DMS 273 treated with DMSO at 0.1 percent for 48 hours (cell line): Measurements from ENCODE around the gene AP3B1.
"Not testable (repeated sequence)": the region's sequence is repeated elsewhere in the genome, so short reads cannot be mapped to it uniquely, and the experiment has no call there.

Source experiments
- DNase-seq: peaks from one replicate; lab custom pipeline; 2025; lab: John Stamatoyannopoulos, UW

The AP3B1 gene

DNA sequence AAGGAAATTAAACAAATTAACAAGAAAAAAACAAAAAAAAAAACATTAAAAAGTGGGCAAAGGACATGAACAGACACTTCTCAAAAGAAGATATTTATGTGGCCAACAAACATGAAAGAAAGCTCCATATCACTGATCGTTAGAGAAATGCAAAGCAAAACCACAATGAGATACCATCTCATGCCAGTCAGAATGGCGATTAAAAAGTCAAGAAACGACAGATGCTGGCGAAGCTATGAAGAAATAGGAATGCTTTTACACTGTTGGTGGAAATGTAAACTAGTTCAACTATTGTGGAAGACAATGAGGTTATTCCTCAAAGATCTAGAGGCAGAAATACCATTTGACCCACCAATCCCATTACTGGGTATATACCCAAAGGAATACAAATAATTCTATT, 223.8 kb downstream of the AP3B1 start:
- not testable (repeated sequence) for DNase-seq

DNA sequence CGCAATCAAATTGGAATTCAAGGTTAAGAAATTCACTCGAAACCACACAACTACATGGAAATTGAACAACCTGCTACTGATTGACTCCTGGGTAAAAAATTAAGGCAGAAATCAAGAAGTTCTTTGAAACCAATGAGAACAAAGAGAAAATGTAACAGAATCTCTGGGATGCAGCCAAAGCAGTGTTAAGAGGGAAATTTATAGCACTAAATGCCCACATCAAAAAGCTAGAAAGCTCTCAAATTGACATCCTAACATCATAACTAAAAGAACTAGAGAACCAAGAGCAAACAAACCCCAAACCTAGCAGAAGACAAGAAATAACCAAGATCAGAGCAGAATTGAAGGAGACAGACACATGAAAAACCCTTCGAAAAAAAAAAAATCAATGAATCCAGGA, 226.9 kb downstream of the AP3B1 start:
- not testable (repeated sequence) for DNase-seq

DNA sequence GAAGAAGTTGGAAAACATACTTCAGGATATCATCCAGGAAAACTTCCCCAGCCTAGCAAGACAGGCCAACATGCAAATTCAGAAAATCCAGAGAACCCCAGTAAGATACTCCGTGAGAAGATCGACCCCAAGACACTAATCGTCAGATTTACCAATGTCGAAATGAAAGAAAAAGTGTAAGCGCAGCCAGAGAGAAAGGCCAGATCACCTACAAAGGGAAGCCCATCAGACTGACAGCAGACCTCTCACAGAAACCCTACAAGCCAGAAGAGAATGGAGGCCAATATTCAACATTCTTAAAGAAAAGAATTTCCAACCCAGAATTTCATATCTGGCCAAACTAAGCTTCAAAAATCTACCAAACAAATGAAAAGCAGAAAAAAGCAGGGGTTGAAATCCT, 227.8 kb downstream of the AP3B1 start:
- DNase-seq: not testable (repeated sequence)

DNA sequence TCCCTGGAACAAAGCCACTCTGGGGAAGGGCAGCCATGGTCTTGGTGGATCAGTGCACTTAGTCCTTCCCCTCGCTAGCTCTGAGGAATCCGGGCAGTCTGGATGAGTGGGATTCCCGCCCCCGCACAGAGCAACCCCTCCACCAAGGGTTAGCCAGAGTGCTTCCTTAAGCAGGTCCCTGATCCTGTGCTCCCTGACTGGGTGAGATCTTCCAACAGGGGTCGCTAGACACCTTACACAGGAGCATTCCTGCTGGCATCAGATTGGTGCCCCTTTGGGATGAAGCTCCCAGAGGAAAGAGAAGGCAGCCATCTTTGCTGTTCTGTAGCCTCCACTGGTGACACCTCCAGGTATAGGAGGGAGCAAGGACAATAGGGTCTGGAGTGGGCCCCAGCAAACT, 228.8 kb downstream of the AP3B1 start:
- no peak for DNase-seq

DNA sequence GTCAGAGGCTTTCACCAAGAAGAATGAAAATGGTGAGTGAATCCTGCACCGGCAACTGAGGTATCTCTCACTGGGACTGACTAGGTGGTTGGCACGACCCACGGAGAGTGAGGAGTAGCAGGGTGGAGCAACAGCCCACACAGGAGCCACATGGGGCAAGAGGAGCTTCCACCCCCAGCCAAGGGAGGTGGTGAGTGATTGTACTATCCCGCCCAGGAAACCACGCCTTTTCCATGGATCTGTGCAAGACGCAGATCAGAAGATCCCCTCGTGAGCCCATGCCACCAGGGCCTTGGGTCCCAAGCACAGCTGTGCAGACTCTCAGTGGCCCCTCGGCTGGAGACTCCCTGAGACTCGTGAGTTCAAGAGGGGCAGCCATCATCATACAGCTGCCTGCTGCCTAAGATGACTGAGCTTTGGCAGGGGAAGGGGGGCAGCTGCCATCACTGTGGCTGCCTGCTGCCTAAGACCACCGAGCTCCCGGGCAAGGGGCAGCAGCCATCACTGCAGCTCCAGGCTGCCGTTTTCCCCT, 229.5 kb downstream of the AP3B1 start:
- no peak for DNase-seq

DNA sequence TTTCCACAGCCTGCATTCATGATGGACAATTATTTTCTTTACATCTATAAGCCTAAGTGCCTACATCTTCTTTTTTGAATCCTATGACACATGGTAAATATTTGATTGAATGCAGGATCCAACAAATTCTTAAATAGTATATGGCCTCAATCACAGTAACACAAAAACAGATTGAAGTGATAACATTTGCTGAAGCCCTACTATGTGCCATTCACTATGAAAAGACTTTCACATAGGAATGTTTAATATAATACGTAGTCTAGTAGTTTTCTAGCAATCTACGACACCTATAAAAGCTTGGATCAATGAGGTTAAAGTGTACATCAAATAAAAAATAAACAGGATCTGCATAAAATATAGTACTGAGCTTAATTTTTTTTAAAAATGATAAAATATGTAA, 231.0 kb downstream of the AP3B1 start:
- DNase-seq: no peak

DNA sequence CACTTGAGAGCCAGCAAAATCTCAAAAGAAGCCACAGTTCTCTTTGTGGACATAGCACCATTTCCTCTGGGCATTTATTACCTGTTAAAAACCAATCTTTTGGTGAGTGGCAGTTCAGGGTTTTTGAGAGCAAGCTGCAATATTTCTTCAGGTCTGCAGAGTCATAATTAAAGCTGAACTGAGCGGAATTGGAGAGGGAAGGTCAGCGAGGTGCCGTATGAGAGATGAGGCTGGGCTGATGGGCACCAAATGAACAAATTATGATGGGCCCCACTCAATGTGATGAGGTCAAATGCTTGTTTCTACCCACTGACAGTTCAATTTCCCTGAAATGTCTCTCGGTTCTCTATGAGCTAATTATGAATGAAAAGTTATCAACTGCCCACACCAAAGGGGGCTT, 231.9 kb downstream of the AP3B1 start:
- no peak for DNase-seq

DNA sequence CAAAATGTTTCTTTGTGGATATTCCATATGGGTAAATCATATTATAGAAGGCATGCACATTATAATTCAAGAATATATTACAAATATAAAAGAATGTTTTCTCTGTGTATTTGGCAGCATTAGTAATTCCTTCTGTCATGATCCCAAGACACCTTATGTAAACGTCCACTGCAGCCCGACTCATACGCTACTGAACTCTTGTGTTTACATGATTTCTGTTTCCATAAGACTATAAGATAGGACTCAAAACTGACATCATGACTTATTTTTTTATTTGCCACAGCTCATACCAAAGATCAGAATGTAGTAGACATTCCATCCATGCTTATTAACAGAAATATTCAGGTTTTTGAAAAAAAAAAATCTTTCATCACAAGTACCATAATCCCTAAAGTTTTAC, 234.1 kb downstream of the AP3B1 start:
- no peak for DNase-seq

DNA sequence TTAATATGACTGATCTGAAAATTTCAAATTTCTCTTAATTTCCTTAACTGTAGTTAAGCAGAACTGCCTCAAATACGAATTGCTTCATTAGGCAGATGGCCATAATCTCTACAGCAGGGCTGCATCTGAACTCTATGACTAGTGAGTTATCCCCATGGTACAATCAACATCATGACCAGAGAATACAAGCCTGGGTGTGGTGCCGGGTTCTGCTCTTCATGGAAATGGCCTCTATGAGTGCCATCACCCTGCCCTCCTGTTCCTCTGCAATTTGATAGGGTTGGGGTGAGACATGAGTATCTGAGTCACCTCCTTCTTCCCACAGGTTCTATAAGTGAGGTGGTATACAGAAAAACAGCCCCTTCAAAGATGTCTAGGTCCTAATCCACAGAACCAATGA, 235.9 kb downstream of the AP3B1 start:
- no peak for DNase-seq

DNA sequence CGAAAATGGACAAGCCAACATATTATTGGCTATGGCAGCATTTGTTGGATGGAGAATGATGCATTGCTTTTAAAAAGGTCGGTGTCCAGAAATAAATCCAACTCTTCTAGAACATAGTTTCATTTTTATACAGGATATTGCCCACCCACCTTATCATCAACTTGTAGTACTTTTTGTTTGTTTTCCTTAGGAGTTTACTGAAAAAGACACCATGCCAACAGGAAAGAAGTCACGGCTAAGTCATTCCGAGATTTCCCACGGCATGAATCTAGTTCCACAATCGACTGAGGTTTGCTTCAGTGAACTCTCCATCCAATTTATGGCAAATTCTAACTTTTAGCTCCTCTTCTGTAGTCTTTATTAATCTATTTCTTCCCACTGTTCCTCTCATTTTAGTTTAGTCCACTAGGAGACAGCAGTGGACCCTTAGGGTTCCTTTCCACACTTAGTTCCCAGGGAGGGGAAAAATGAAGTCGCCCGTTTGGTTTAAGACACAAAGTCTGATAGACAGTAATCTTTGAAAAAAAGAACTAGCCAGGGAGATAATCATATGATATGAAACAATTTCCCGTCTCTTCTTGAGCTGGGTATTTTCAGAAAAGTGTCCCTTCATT, 237.5 kb downstream of the AP3B1 start:
- no peak for DNase-seq

DNA sequence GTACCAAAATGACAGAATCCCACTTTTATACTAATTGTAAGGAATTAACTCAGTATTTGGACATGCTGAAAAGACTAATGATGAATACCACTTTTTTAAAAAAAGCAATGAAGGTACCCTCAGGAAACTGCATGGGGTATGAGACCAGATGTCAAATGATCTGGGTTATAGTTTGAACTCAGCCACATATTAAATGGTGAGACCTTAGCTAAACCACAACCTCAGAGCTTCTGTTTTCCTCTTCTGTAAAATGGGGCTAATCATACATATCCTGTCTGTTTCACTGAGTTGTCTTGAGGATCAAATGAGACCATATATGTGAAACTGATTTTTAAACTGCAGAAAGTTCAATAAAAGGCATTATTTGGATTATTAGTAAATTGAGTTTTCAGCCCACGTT, 238.4 kb downstream of the AP3B1 start:
- DNase-seq: no peak

DNA sequence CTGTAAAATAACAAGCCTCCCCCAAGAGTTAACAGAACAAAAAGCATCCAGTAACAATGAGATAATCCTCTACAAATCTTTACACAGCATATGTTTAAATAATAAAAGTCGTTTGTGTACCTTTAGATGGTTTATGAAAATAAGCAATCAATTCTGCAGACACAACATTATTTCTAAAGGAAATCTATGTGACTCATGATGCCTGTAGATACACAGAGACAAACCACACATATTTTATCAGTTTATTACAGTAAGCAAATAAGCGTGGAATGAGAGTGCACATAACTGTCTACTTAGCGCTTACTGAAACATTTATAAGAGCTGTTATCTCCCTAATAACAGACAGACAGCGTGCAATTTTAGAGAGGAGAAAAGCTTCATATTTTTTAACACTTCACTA, 243.6 kb downstream of the AP3B1 start:
- DNase-seq: no peak

DNA sequence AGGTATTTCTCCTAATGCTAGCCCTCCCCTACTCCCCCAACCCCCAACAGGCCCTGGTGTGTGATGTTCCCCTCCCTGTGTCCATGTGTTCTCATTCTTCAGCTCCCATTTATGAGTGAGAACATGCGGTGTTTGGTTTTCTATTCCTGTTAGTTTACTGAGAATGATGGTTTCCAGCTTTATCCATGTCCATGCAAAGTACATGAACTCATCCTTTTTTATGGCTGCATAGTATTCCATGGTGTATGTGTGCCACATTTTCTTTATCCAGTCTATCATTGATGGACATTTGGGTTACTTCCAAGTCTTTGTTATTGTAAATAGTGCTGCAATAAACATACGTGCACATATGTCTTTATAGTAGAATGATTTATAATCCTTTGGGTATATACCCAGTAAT, 247.7 kb downstream of the AP3B1 start:
- DNase-seq: not testable (repeated sequence)

DNA sequence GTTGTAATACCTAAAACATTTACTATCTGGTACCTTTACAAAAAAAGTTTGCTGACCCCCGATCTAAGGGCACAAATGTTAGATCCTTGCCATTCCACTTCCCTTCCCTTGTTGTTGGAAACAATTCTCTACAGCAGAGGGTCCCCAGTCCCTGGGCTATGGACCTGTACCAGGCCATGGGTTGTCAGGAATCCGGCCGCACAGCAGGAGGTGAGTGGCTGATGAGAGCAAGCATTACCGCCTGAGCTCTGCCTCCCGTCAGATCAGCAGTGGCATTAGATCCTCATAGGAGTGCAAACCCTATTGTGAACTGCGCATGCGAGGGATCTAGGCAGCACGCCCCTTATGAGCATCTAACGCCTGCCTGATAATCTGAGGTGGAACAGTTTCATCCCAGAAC, 248.5 kb downstream of the AP3B1 start:
- DNase-seq: no peak

DNA sequence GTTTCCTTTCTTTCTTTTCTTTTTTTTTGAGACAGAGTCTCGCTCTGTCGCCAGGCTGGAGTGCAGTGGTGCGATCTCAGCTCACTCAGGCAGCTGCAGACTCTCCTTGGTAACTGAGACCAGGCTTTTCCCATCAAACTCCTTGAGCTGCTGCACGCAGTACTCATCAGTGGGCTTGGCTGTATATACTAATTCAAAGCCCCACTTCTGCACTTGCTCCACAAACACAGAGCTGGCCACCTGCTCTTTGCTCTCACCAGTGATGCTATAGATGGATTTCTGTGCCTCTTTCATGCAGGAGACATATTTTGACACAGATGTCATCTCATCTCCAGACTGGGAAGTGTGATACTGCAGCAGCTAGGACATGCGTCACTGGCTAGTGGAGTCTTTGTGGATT, 252.7 kb downstream of the AP3B1 start:
- no peak for DNase-seq

DNA sequence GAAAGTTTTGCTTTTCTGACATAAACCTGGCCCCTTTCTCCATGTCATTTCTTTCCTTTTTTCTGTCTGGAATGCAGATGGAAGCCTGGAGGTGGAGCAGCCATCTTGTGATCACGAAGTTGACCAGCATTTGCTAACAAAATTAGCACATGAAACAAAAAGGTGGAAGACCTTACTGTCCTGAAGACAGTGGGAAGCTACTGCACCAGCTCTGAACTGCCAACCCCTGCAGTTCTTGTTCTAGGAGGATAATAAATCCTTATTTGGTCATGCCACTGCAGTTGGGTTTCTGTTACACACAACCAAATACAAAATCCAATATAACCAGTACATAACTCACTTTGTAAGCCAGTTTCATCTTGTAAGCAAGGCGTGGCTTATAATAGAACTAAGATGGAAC, 269.0 kb downstream of the AP3B1 start:
- no peak for DNase-seq

DNA sequence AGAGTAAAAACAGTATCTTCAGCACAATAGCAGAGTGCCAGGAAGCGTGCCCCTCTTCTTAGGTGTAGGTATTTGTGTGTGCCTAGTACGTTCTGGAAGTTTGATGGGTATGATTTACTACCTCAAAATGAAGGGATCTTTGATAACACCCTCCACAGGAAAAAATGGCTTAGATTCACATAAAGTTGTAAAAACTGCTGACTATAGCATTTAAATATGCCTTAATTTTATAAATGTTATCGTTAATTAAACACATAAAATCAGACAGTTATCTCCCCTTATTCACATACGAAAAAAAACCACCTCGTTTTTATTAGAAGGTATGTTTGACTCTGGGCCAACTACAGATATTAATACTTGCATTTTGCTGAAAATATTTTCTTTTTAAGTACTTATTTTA, 274.8 kb downstream of the AP3B1 start:
- DNase-seq: no peak

DNA sequence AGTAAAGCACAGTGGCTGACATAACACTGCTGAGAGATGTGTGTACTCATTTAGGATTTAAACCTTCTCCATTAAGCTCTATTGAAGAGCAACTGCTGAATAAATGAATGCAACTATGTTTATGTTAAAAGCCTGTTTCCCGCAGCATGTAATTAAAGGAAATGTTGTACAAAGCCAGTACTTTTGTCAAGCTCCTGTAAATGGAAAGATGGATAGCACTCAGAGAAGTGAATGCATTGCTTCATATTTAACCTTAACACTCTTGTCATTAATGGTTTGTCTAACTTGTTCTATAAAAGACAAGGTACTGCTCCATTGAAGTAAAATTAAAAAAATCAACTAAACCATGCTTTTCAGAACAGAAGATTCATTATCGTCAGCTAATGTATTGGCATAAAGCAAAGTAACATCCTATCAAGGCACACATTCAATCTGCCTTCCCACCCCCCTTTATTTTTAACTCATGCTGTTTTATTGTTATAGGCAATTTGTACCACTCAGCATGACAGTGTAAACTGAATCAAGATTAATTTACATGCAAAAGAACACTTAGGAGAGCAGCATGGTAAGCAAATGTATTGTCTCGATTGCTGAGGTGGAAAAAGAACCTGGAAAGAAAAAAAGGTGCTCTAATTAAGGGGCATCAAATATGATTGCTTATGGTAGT, 277.5 kb downstream of the AP3B1 start:
- no peak for DNase-seq

DNA sequence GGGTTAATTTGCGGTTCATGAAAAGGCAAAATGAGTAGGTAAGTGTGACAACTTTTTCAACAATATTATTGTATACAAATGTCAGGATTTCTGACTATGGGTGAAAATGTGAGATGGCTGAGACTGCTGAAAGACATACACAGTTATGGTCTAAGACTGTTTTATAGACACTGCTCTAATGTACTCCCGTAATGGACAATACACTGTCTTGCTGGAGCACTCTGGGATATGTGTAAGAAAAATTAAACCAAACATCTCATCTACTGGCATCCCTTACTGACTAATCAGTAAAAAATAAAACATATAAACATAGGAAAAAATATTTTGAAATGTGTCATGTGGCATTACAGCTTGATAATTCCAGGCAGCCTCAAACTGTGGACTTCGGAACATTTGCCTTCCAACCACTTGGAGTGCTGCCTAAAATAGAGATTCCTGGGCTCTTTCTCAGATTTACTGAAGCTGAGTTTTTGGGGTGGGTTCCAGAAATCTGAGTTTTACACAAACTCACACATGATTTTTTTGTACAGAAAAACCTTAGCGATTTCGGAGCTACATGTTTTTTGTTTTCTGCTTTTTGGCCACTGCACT, 284.5 kb downstream of the AP3B1 start:
- DNase-seq: no peak

DNA sequence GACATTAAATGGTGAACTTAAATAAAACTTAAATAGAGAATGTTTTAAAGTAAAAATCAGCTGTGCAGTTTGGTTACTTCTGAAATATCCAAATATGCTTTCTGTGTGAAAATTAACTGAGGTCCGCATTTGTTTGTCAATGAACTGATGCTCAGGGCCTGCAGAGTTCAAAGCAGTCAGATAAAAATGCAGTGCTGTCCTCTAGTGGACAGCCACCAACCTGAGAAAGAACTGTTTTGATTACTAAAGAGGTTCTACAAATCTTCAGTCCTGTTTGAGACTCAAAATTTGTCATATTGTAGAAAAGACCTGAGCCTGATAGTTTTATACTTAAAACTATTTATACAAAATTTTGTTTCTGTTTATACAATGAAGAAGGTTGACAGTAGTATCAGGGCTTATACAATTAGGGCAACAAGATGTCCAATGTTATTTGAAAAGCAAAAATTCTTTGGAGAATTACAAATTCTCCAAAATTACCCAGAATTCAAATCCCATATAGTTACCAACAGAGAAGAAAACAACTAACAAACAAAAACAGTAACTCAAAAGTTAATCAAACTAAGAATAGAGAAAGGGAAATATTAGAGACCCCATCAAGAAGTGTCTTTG, 286.0 kb downstream of the AP3B1 start:
- DNase-seq: no peak

DNA sequence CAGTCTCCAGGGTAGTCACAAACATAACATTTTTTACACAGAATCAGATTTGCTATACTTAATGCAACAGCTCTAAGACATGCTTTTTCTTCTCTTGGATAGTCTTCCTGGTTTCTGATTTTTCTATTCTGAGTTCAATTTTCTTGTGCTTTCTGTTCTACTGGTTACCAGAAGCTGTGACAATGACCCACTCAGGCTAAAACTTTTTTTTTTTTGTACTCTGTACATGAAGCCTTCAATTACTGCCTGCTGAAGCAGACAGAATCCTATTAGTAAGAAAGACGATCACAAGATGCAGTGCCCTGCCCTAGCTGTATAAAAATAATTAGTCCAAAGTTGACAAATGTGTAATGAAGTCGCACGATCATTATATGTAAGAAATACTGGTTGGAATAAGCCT, 287.3 kb downstream of the AP3B1 start:
- no peak for DNase-seq

DNA sequence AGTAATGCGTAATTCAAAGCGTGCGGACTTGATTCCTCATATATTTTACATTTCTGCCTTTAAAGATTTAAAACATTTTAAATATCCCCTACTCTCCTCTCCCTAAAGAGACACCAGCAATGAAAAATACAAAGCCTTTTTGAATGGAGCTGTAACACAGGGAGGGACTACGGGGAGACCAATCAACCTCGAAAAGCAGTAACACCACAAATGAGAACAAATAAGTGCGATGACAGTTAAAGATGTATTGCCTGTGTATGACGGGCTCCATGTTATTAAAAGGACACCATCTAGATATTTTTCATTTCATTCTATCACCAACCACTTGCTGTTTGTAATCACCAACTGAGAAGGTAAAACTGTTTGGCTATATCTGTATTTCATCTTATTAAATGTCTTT, 288.0 kb downstream of the AP3B1 start:
- DNase-seq: no peak
